NCI-H1694 (cell line): ENCODE results near the gene PDE4D.
"Not testable (repeated sequence)": the region's sequence is repeated elsewhere in the genome, so short reads cannot be mapped to it uniquely, and the experiment has no call there.

Source experiments
- DNase-seq: peaks from one replicate; lab custom pipeline; 2025; lab: John Stamatoyannopoulos, UW

The PDE4D gene

DNA sequence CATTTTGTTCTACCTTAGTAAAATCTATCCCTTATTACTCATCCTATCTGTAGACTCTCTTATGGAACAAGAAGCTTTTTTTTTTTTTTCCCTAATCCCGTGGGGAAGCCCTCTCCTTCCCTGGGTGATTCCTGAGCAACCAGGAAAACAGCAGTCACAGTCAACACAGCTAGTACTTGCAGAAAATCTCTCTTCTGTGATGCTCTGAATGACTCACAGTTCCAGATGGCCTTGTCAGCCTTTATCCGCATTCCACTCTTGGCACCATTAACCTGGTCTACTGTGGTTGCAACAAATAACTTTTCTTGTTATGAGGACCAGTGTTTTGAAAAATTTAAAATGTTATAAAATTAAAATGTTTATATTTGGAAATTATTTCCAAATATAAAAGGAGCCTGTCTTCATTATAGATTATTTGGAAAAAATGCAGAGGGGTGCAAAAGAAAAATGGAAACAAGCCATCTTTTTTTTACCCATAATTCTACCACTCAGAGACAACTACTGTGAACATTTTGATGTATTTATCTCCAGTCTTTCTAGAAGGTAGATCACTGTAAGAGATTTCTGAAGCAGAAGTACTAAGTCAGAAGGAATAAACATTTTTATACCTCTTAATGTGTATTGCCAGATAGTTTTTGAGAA, 824.0 kb downstream of the PDE4D start:
- peak; percentile 33 for DNase-seq

- DNase-seq = no peak
Observed at GRCh38 chr5:59067956-59068656, 825.4 kb downstream of the PDE4D start.

- no peak for DNase-seq
Observed at GRCh38 chr5:59066367-59067163, 827.0 kb downstream of the PDE4D start.

DNA sequence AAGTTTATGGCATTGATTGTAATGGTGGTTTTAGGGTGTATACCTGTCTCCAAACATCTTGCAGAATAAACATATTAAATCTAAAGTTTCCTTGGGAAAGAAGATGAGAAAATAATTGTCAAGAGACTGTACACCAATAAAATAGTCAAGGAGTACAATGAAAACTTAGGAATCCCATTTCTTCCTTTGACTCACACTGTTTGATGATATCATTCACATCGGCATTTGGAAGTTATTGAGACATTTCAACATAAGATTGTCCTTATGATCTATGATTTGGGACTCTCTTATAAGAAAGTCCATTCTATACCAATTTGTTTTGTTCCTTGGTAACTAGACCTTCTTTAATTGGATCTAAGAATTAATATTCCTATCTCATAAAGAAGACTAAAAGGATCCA, 828.0 kb downstream of the PDE4D start:
- no peak for DNase-seq

- DNase-seq = no peak
Observed at GRCh38 chr5:59064293-59064692, 829.2 kb downstream of the PDE4D start.

DNA sequence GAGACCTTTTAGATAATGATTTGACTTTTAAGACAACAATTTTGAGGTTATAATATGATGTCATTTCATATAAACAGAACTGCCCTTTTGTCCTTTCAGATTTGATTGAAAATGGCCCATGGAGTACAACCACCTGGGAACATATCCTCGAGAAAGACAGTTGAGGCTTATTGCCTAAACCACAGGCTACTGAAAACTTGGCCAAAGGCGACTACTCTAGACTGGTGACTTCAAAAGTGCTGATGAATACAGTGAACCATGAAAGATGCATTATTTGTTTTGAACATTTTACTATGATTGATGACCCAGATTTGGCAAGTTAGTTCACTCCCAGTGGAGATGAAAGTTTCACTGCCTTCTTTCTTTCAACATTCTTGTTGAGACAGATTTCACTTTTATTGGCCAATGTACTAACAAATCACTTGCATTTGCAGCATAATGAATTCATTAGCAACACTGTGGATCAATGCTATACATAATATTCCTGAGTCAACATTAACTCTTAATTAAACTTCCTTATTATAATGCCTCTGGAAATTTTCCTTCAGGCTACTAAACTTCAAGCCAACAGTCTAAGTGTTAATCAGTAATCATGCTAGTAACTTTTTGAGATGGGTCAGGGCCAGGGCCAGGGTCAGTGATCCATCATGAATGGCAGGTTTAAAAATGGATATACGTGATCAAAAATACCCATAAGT, 830.4 kb downstream of the PDE4D start:
- DNase-seq = no peak

DNA sequence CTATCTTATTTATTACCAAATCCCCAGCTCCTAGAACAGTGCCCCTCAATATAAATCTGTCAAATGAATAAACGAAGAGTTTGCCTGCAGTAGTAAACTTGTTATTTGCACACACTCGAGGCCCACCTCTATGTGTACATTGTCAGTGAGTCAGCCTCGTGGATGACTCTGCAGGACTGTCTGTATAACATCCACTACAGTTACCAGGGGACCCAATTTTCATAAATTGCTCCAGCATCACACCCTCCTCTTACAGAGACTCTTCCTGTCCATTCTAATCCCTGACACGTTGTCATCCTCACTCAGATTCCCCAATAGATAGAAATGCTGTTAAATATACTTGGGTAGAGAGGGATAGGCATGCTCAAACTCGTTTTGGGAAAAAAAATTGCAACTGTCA, 832.1 kb downstream of the PDE4D start:
- no peak for DNase-seq

GRCh38 chr5:59058969-59059687, 834.4 kb downstream of the PDE4D start:
- no peak for DNase-seq

DNA sequence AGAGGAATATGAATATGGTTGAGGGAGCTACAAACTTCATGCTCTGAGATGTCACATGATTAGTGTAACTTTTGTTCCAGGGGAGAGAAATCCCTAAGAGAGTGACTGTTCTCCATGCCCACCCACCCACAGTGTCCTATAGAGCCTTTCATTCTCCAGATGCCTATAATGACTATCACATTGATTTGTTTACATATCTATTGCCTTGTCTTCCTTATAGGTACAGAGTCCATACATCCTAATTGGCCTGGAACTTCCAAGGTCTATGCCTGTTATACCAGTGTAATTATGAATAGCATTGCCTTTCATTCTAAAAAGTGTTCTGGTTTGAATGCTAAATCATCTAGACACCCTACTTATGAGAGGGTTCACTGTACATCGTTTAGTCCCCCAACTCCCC, 835.3 kb downstream of the PDE4D start:
- no peak for DNase-seq

DNA sequence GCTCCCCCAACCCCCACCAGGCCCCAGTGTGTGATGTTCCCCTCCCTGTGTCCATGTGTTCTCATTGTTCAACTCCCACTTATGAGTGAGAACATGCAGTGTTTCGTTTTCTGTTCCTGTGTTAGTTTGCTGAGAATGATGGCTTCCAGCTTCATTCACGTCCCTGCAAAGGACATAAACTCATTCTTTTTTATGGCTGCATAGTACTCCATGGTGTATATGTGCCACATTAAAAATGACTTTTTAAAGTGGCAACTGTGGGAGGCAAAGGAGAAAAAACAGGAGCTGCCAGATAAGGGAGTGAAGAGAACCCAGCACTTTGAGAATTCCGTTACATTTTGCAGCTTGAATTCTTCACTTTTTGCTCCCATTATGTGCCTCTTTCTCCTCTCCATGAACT, 836.9 kb downstream of the PDE4D start:
- DNase-seq = not testable (repeated sequence)

- DNase-seq = no peak
Observed at GRCh38 chr5:59055745-59056448, 837.6 kb downstream of the PDE4D start.

DNA sequence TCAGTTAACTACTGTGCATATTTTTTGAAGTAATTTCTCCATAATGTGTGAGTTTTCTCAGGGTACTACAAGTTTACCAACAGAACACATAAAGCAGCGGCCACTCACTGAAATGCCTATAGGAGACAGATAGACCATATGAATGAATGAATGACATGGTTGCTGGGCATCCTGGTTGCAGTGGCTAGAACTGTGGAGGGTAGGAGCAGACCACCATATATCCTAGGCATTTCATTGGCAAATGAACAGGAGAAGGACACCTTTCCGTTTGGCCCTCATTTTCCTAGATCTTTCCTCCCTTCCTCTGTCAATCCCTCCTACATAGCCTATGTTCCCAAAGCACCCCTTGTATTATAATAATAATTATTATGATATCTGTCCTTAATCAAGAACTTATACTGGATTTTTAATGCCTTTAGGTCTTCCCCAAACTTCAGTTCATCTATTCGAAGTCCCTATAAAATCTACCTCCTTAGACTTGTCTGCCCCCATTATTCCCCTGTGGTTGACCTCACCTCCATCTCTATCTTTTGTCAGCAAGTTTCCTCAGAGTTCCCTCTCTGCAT, 838.5 kb downstream of the PDE4D start:
- no peak for DNase-seq

DNA sequence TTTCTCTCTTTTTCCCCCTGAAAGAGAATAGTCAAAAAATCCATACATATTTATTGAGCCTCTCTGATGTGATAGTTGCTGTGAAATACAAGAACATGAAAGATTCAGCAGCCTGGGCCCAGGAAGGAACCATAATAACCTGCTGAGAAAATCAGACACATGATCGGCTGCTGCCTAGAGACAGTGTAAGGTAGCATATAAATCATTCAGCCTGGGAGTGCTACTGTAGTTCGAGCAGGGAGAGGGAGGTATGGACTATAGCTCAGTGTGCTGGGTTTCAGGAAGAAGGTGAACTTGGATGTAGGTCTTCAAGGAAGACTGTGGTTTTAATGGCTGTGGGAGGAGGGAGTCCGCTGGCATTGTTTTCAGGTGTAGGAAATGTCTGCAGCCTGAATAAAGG, 841.6 kb downstream of the PDE4D start:
- no peak for DNase-seq

DNA sequence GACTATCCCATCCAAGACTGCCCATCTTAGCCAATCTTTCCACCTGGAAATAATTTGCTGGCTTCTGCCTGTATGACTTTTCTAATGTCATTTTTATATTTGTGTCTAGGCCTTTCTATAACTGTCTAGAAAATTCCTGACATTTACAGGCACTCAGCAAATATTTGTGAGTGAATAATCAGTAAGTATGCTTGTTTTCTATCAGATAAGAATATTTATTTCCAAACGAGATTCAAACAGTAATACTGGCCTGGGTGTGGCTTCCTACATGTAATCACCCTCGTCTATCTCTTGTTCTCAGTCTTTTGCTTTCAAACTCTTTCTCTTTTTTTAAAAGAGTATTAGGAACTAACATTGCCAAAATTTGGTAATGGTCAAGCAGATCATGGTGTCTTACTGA, 844.4 kb downstream of the PDE4D start:
- no peak for DNase-seq

- DNase-seq = no peak
Observed at GRCh38 chr5:59042201-59043055, 851.1 kb downstream of the PDE4D start.

DNA sequence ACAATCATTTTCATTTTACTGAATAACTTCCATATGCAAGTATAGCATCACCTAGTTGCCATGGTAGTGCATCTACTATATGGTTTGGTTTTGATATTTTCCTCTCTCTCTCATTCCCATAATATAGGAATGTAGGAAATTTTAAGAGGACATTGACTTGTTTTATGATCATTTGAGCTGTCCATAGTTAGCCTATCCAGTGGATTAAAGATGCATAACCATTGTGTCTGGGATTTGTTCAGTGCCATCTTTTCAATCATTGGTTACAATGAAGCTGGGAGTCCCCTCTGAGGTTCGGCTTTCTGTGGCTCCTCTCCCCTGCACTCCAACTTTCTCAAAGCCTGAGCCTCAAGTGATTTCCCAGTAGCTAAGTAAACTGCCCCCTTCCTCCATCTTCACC, 852.2 kb downstream of the PDE4D start:
- DNase-seq = no peak

- no peak for DNase-seq
Observed at GRCh38 chr5:59040804-59041201, 852.7 kb downstream of the PDE4D start.

DNA sequence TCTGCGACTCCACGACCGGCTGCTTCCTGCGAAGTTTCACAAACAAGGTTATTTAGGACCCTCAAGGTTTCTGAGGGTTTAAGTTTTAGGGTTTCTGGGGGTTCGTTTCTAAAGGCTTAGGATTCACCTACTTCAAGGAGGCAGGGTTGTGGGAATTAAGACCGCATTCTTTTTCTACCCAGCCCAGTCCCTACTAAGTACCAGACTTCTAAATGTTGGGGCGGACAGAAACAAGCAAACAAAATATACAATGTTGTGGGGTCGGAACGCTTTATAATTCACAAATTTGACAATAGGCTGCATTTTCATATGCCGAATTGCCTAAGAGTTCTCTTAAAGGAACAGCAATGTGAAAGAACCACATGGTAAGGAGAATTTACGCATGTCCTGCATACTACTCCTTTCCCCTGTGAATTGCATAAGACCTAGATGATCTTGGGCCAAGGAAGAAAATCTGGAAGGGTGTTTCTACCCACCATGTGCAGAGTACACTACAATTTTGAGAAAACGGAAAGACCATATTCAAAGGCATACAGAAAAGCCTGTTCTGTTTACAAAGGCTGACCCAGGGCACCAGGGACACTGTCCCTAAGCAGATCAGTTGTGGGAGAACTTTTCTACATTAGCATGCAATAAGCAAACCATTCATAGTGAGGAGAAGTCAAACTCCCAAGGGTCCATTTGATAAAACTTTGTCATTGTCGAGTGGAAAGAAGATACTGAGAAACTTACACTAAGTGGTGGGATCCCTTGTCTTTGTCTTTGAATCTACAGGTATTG, 853.3 kb downstream of the PDE4D start:
- no peak for DNase-seq
